Heart right ventricle (tissue), 16 donors: Measurements from ENCODE around the gene CCDC27. TPM values are rescaled to one million over a fixed set of nuclear protein-coding genes. Genes with fewer than 3 reads are reported as not detected.

Experiments
- ATAC-seq, 8 donors: fragments of 200-7000 bp; cut with Tn5 transposase; one replicate each; pipeline ENCODE4 v1.9.1; 2020; ENCODE audit warnings: mild to moderate bottlenecking in 8 of 8, moderate library complexity in 8 of 8, moderate number of reproducible peaks in 1 of 8
- DNase-seq, 2 donors: peaks; one replicate each; pipeline ENCODE4 v3.0.0-alpha.2; 2020
- H3K27ac ChIP-seq, 10 donors: fragments of 200-600 bp; sonication (generic) in 2 of 10; one replicate each; pipeline versions ENCODE4 v1.5.0 to v1.8.0; 2020 to 2022; ENCODE audit warnings: mild to moderate bottlenecking in 3 of 10
- H3K27me3 ChIP-seq, 7 donors: fragments of 200-600 bp; one replicate each; pipeline ENCODE4 v1.8.0; 2021 to 2022; ENCODE audit warnings: mild to moderate bottlenecking in 2 of 7
- H3K36me3 ChIP-seq, 9 donors: fragments of 200-600 bp; sonication (generic) in 1 of 9; one replicate each; pipeline versions ENCODE4 v1.5.0 to v1.8.0; 2020 to 2022; ENCODE audit warnings: mild to moderate bottlenecking in 2 of 9
- H3K4me1 ChIP-seq, 9 donors: fragments of 200-600 bp; sonication (generic) in 1 of 9; one replicate each; pipeline versions ENCODE4 v1.5.0 to v1.8.0; 2020 to 2022; ENCODE audit warnings: mild to moderate bottlenecking in 4 of 9
- H3K4me3 ChIP-seq, 10 donors: fragments of 200-600 bp; sonication (generic) in 2 of 10; one replicate each; pipeline versions ENCODE4 v1.5.0 to v1.8.0; 2020 to 2022; ENCODE audit warnings: mild to moderate bottlenecking in 7 of 10, moderate library complexity in 2 of 10
- H3K9me3 ChIP-seq, 11 donors: fragments of 200-600 bp in 10 of 11; sonication (generic) in 2 of 11; one replicate each; pipeline versions ENCODE4 v1.5.0 to v1.8.0; 2013 to 2022; ENCODE audit warnings: mild to moderate bottlenecking in 2 of 11, control low read depth in 1 of 11, moderate library complexity in 1 of 11
- CTCF ChIP-seq, 9 donors: fragments of 200-600 bp; sonication (generic) in 2 of 9; IDR thresholded peaks; one replicate each; pipeline versions ENCODE4 v1.5.0 to v1.8.0; 2021 to 2022; ENCODE audit warnings: antibody characterized with exemption in 9 of 9, mild to moderate bottlenecking in 5 of 9, moderate library complexity in 1 of 9
- WGBS, 2 donors: extraction: QIAGEN DNeasy Blood & Tissue Kit; methylation state at CpG; one replicate each; pipeline ENCODE4 v1.1.7; 2013; ENCODE audit warnings: inconsistent platforms in 1 of 2; 5-methylcytosine and 5-hydroxymethylcytosine counted together
- intact Hi-C, 10 donors: fragments of 100-400 bp; cut with DNase I; formaldehyde crosslinking; loops; one replicate each; pipeline versions ENCODE4 v1.11.1 to v1.14.2; 2022
- polyA plus RNA-seq, 2 donors: library from polyadenylated mRNA; stranded (reverse); fragments of 200-250 nt; gene quantifications; one replicate each; pipeline ENCODE4 v1.2.3, GENCODE V29; 2013
- total RNA-seq, 10 donors: library from RNA; stranded (reverse); fragmentation: NEBNext Ultra II Directional in 3 of 10; extraction: Animal tissue kit (Norgen Biotek cat#: 25700) in 3 of 10; gene quantifications; one replicate each; pipeline versions ENCODE4 v1.2.1 to v1.2.4, GENCODE V29; 2021 to 2023
- donor health status: Arrhythmogenic right ventricular cardiomyopathy.
- donor health status: ischemic (EF 13 %, LVEDD 7.1; RV severe dilation, severe dysfunction).
- donor health status: healthy with polysubstance abuse.
- donor health status: DM: no; HTN: yes; CAD: no.
- donor health status: DM: no; HTN: no; CAD: no.
- donor health status: ischemic (EF 25% LVEDD 6.9; RV normal size, moderate dysfunction).
- donor health status: ischemic (EF 25% LVEDD 5.7; RV mildly dilated, moderate dysfunction).
- donor health status: healthy.
- donor health status: DM: yes; HTN: yes; CAD: no.
- donor health status: Ischemic cardiomyopathy.
- donor health status: ischemic (EF 35%, LVEDD 5.7; RV mildly dilated, moderate dysfunction).
- donor health status: nonischemic (EF 11% LVEDD 7.7; RV severe dilation, severe dysfunction).
- donor health status: DM: yes; HTN: yes; CAD: no.
- donor health status: PGD.
- donor health status: ischemic (EF 29% LVEDD 5.4; RV normal size, mild dysfunction).
- donor health status: nonischemic (EF 23%, LVEDD 6.1; RV moderate dilation, normal function).

CCDC27 gene
- total and polyA plus RNA-seq, 12 donors: 0.03 TPM; not detected in 11

- intact Hi-C loops: no loop called here
- H3K27me3 ChIP-seq: peaks cover 0 to 43% (median 12%) of the 10 kb centered on the region in 7 donors
- no peak for DNase-seq
- no peak overlapping the region for H3K27ac ChIP-seq
- no peak for TF ChIP-seq CTCF (IDR thresholded peaks at IDR 0.05)
- no peak for ATAC-seq
- 52 to 57% methylated on average over 6 of the region's 6 CpGs for WGBS, 2 donors
- no peaks in the 10 kb centered on the region for H3K9me3 ChIP-seq
- H3K4me1 ChIP-seq: peaks cover 3 to 20% (median 17%) of the 10 kb centered on the region in 9 donors
- no peak overlapping the region for H3K4me3 ChIP-seq
- H3K36me3 ChIP-seq: no peaks in the 10 kb centered on the region
Measured at GRCh38 chr1:3750741-3751140, 1.5 kb upstream of the CCDC27 start.

- WGBS, 2 donors: 79 to 83% methylated on average over 20 of the region's 20 CpGs
- Histone ChIP-seq H3K27me3 (peaks cover 0 to 65% (median 22%) of the 10 kb centered on the region in 7 donors), H3K4me1 (no peaks in the 10 kb centered on the region), H3K4me3 (no peak overlapping the region), H3K9me3 (no peaks in the 10 kb centered on the region), H3K27ac (no peak overlapping the region), H3K36me3 (no peaks in the 10 kb centered on the region)
- peak in 1 of 8 donors; percentile 27 for ATAC-seq
- no peak for DNase-seq
- intact Hi-C loops: no loop called here
- TF ChIP-seq CTCF (IDR thresholded peaks at IDR 0.05): no peak
Measured at GRCh38 chr1:3753656-3754454, 1.6 kb downstream of the CCDC27 start.

GRCh38 chr1:3756394-3756793 lies 4.1 kb downstream of the CCDC27 start:
- Histone ChIP-seq H3K4me3 (no peak overlapping the region), H3K36me3 (no peaks in the 10 kb centered on the region), H3K4me1 (no peaks in the 10 kb centered on the region), H3K27me3 (peaks cover 0 to 81% (median 28%) of the 10 kb centered on the region in 7 donors), H3K9me3 (peaks cover 0 to 10% (median 0%) of the 10 kb centered on the region in 11 donors), H3K27ac (no peak overlapping the region)
- TF ChIP-seq CTCF (IDR thresholded peaks at IDR 0.05): no peak
- DNase-seq (no peak), ATAC-seq (peak in 1 of 8 donors; percentile 24)
- intact Hi-C loops: no loop called here
- WGBS, 2 donors: 72% methylated on average over 21 of the region's 21 CpGs

- intact Hi-C loops: no loop called here
- TF ChIP-seq CTCF (IDR thresholded peaks at IDR 0.05): no peak
- no peak for ATAC-seq
- no peak overlapping the region for H3K4me3 ChIP-seq
- 83 to 88% methylated on average over 6 of the region's 6 CpGs for WGBS, 2 donors
- DNase-seq: no peak
- H3K27me3 ChIP-seq: peaks cover 0 to 81% (median 40%) of the 10 kb centered on the region in 7 donors
- no peaks in the 10 kb centered on the region for H3K36me3 ChIP-seq
- H3K27ac ChIP-seq: no peak overlapping the region
- H3K4me1 ChIP-seq: no peaks in the 10 kb centered on the region
- H3K9me3 ChIP-seq: peaks cover 0 to 10% (median 0%) of the 10 kb centered on the region in 11 donors
Measured at GRCh38 chr1:3759164-3759563, 6.9 kb downstream of the CCDC27 start.
